Neutrophil (primary cell): ENCODE data around the gene IRF2BP2.

Source experiments
- H3K27ac ChIP-seq: fragments of 200-600 bp; sonication (generic); 2 replicates; pipeline ENCODE4 v1.5.1; 2016; ENCODE audit warnings: mild to moderate bottlenecking, moderate library complexity
- H3K27me3 ChIP-seq: fragments of 200-600 bp; sonication (generic); 2 replicates; pipeline ENCODE4 v1.6.0; 2016; ENCODE audit warnings: mild to moderate bottlenecking
- H3K36me3 ChIP-seq: fragments of 200-600 bp; sonication (generic); 2 replicates; pipeline ENCODE4 v1.5.1; 2017
- H3K4me1 ChIP-seq, 2 experiments: fragments of 200-600 bp in 1 of 2; sonication (generic) in 1 of 2; 1 replicate in 1 of 2; 2 replicates in 1 of 2; pipeline versions ENCODE4 v1.5.1 to v1.6.1; 2013 to 2016; ENCODE audit warnings: low read depth in 1 of 2, low read length in 1 of 2, mild to moderate bottlenecking in 1 of 2, moderate library complexity in 1 of 2; ENCODE audit not compliant: control insufficient read depth in 1 of 2, insufficient read depth in 1 of 2
- H3K4me3 ChIP-seq, 2 experiments: fragments of 200-600 bp in 1 of 2; sonication (generic) in 1 of 2; 1 replicate in 1 of 2; 2 replicates in 1 of 2; pipeline ENCODE4 v1.5.1; 2013 to 2016; ENCODE audit warnings: low read depth in 1 of 2, low read length in 1 of 2, mild to moderate bottlenecking in 1 of 2, moderate library complexity in 1 of 2
- H3K9me3 ChIP-seq: fragments of 200-600 bp; sonication (generic); 2 replicates; pipeline ENCODE4 v1.5.1; 2016
- TF ChIP-seq, protein P1 (sequence below): fragments of 200-600 bp; sonication (generic); IDR thresholded peaks from 2 replicates; pipeline ENCODE4 v1.5.1; 2016; ENCODE audit warnings: antibody characterized with exemption

Gene IRF2BP2

DNA sequence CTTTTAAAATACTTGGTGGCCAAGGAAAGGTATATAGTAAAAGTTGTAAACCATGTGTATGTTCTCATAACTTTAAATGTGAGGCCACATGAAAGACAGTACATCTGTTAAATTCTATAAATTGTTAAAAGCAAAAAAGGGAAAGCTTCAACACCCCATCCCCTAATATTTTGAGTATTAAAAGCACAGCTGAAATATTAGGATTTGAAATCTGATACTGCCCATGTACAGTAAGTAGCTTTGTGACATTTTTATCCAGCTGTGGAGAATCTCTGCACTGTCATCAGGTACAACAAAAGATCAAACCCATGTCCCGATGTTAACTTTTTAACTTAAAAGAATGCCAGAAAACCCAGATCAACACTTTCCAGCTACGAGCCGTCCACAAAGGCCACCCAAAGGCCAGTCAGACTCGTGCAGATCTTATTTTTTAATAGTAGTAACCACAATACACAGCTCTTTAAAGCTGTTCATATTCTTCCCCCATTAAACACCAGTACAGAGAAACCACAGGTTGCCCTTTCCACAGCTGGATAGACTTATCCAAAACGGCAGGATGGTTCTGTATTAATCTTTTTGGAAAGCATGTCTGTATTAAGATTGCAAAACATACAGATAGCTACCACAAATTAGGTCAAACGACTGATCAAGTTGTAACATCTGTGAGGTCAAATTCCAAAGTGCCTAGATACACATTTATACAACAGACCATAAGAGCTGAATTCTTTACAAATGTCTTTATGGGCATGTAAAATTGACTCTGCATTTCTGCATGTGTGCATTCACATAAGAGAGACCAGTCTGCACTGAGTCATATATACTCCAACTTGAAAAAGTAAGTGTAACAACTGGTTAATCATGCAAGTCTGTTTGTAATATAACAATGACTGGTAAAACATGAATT is 5.2 kb downstream of the IRF2BP2 start:
- H3K4me1 ChIP-seq, result peaks cover 80 to 85% of the 10 kb centered on the region in 2 experiments
- TF ChIP-seq, protein P1, sequence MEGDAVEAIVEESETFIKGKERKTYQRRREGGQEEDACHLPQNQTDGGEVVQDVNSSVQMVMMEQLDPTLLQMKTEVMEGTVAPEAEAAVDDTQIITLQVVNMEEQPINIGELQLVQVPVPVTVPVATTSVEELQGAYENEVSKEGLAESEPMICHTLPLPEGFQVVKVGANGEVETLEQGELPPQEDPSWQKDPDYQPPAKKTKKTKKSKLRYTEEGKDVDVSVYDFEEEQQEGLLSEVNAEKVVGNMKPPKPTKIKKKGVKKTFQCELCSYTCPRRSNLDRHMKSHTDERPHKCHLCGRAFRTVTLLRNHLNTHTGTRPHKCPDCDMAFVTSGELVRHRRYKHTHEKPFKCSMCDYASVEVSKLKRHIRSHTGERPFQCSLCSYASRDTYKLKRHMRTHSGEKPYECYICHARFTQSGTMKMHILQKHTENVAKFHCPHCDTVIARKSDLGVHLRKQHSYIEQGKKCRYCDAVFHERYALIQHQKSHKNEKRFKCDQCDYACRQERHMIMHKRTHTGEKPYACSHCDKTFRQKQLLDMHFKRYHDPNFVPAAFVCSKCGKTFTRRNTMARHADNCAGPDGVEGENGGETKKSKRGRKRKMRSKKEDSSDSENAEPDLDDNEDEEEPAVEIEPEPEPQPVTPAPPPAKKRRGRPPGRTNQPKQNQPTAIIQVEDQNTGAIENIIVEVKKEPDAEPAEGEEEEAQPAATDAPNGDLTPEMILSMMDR, result no peak
- H3K27ac ChIP-seq, result peak overlapping the region; percentile 99
- peaks cover 12% of the 10 kb centered on the region for H3K36me3 ChIP-seq
- H3K4me3 ChIP-seq, result peak overlapping the region; percentile 82 to 95
- no peaks in the 10 kb centered on the region for H3K9me3 ChIP-seq
- no peaks in the 10 kb centered on the region for H3K27me3 ChIP-seq

DNA sequence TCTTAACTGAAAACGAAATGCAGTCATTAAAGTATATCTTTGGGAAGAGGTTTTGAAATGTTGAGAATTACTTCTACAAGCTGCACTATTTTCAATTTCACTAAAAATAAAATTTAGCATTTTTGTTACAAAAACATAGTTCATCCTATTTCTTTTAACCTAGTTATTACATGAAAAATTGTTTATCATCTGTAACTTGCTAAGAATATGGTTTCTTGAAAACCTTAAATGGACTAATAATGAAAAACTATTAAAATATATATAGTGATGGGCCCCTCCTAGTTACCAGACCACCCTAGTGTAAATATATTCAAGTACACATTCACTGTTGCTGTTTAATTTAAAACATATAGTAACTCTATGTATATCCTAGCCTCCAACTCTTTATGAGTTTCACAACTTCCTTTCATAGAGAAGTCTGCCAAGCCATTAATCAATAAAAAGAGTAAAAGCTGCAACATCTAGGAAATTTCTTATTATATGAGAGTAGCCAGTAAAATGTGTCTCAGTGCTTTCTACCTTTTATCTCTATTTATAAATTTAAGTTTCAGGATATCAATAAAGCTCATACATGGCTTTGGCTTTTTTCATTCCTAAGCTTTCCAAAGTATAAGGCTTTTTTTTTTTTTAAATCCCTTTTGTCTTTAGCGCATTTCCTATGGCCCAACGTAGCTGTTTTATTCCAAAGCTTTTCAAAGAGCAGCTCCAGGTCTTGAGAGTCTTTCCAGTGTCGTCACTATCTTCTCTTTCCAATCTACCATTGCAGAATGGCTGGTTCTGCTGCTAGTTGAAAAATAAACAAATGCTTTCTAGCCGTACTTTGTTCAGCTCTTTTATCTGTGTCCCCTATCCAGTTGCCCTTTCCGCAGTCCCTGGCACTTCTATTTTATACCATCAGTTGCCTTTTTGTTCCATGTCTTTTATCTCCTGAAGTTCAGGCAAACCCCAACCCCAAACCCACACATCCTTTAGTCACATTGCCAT is 6.5 kb downstream of the IRF2BP2 start:
- Histone ChIP-seq H3K27me3 (no peaks in the 10 kb centered on the region), H3K4me1 (peaks cover 92 to 97% of the 10 kb centered on the region in 2 experiments), H3K4me3 (peak overlapping the region; percentile 6 to 95), H3K27ac (peak overlapping the region; percentile 99), H3K36me3 (peaks cover 12% of the 10 kb centered on the region), H3K9me3 (no peaks in the 10 kb centered on the region)
- TF ChIP-seq, protein P1, result no peak

DNA sequence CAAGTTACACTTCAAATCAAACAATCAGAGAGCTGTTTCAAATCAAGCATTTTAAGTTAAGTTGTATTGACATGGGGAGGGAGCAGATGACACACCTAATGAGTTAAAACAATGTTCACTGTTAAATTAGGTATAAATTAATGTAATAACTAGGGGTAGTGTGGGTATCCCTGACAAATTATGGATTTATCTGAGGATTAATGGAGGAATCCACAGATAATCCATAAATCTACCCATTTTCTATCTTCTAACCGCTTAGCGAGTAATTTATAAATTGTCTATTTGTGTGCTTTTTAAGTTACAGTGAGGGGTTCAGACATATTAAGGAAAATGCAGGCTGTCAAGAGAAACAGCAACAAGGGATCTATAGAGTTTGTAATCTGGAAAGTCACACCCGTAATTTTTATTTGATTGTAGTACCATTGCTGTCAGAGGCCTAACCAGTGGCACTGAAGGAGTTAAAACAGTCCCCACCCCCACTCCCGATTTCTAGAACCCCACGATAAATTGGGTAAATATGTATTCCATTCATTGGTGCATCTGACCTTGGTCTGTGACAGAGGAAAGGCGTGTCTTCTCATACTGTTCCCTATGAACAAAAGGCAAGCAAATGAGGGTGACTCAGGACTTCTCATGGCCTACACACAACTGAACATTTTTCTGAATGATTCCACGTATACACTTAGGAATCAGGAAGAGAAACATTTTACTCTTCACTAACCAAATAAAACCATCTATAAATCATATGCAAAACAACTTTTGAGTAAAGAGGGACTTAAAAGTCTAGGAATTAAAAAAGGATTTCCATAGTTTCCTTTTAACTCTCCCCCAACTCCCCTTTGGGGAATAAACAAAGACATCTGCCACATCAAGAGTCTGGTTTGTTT is 7.4 kb downstream of the IRF2BP2 start:
- peak overlapping the region; percentile 99 for H3K27ac ChIP-seq
- TF ChIP-seq, protein P1, result no peak
- H3K36me3 ChIP-seq, result peaks cover 12% of the 10 kb centered on the region
- no peaks in the 10 kb centered on the region for H3K9me3 ChIP-seq
- peak overlapping the region in 1 of 2 experiments; percentile 6 for H3K4me3 ChIP-seq
- no peaks in the 10 kb centered on the region for H3K27me3 ChIP-seq
- H3K4me1 ChIP-seq, result peaks cover 94 to 95% of the 10 kb centered on the region in 2 experiments

DNA sequence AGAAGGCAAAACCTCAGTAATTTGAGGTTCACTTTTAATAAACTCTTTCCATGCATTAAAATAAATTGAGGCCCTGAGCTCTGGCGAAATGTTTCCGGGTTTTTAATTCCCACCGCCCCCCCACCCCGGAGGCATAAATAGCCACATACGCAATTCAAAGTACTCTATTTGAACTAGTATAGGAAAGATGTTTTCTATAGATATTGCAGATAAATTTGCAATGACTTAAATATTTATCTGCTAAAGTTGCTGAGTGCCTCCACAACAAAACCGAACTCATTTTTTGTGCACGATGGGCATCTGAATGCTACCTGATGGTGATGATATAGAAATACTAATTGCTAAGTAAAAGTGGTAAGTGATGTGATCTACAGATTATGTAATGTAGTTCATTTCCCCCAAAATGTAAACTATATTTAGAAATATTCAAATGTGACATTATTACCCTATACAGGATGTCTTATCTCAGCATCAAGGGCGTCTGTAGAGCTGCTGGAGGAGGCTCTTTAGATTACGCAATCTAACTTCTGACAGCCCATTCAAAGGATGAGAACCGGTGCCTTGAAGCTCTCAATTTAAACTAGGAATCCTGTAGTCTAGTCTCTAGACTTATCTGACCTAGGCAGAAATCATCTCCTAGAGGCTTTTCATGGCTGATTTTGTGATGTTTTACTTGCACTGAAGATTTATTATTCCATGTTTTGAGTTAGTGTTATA is 8.5 kb downstream of the IRF2BP2 start:
- Histone ChIP-seq H3K36me3 (peaks cover 5% of the 10 kb centered on the region), H3K4me3 (peak overlapping the region; percentile 19 to 82), H3K4me1 (peaks cover 83 to 84% of the 10 kb centered on the region in 2 experiments), H3K27ac (peak overlapping the region; percentile 99), H3K9me3 (no peaks in the 10 kb centered on the region), H3K27me3 (no peaks in the 10 kb centered on the region)
- TF ChIP-seq, protein P1, result no peak
